ENCODE results near the gene ACOT11.

The ACOT11 gene

GRCh38 chr1:54593571-54594160 is 45.6 kb downstream of the ACOT11 start:
- no peak for DNase-seq

- DNase-seq: no peak
Observed at GRCh38 chr1:54594463-54594862, 46.4 kb downstream of the ACOT11 start.

GRCh38 chr1:54595956-54596498 is 48.0 kb downstream of the ACOT11 start:
- DNase-seq: no peak

GRCh38 chr1:54596756-54597155 is 48.7 kb downstream of the ACOT11 start:
- no peak for DNase-seq

- no peak for DNase-seq
Observed at GRCh38 chr1:54597455-54598030, 49.5 kb downstream of the ACOT11 start.

GRCh38 chr1:54599211-54599823 is 51.3 kb downstream of the ACOT11 start:
- DNase-seq: no peak

- DNase-seq: no peak
Observed at GRCh38 chr1:54600947-54601721, 53.1 kb downstream of the ACOT11 start.

GRCh38 chr1:54601730-54602129 is 53.7 kb downstream of the ACOT11 start:
- no peak for DNase-seq

GRCh38 chr1:54602554-54602953 is 54.5 kb downstream of the ACOT11 start:
- DNase-seq: no peak

- DNase-seq: no peak
Observed at GRCh38 chr1:54603241-54603640, 55.2 kb downstream of the ACOT11 start.

- no peak for DNase-seq
Observed at GRCh38 chr1:54604051-54604450, 56.0 kb downstream of the ACOT11 start.

GRCh38 chr1:54604572-54605370 is 56.7 kb downstream of the ACOT11 start:
- no peak for DNase-seq

GRCh38 chr1:54606096-54606989 is 58.3 kb downstream of the ACOT11 start:
- DNase-seq: no peak

- DNase-seq: no peak
Observed at GRCh38 chr1:54606990-54607325, 58.9 kb downstream of the ACOT11 start.

- no peak for DNase-seq
Observed at GRCh38 chr1:54607821-54608565, 60.0 kb downstream of the ACOT11 start.

- DNase-seq: no peak
Observed at GRCh38 chr1:54608566-54609230, 60.7 kb downstream of the ACOT11 start.

- no peak for DNase-seq
Observed at GRCh38 chr1:54609301-54609921, 61.4 kb downstream of the ACOT11 start.

GRCh38 chr1:54610048-54610447 is 62.0 kb downstream of the ACOT11 start:
- no peak for DNase-seq

GRCh38 chr1:54610601-54611580 is 62.9 kb downstream of the ACOT11 start:
- DNase-seq: no peak
